Uterus (tissue), 4 donors: ENCODE results near the gene CGN. TPM values are rescaled to one million over a fixed set of nuclear protein-coding genes. Genes with fewer than 3 reads are reported as not detected.

ENCODE experiments used
- DNase-seq, 2 donors: peaks; one replicate each; pipeline ENCODE4 v3.0.0-alpha.2; 2019 to 2020
- H3K27ac ChIP-seq, 2 donors: fragments of 200-600 bp; sonication (generic); 1 replicate in 1 of 2; 2 replicates in 1 of 2; pipeline ENCODE4 v1.5.1; 2016 to 2018
- H3K27me3 ChIP-seq, 2 donors: fragments of 200-600 bp; sonication (generic); one replicate each; pipeline ENCODE4 v1.5.1; 2018 to 2019; ENCODE audit warnings: control low read depth in 1 of 2
- H3K36me3 ChIP-seq, 2 donors: fragments of 200-600 bp; sonication (generic); one replicate each; pipeline ENCODE4 v1.5.1; 2019; ENCODE audit warnings: control low read depth in 1 of 2
- H3K4me1 ChIP-seq, 2 donors: fragments of 200-600 bp; sonication (generic); one replicate each; pipeline ENCODE4 v1.5.1; 2018 to 2019; ENCODE audit warnings: control low read depth in 1 of 2
- H3K4me3 ChIP-seq, 2 donors: fragments of 200-600 bp; sonication (generic); 1 replicate in 1 of 2; 2 replicates in 1 of 2; pipeline ENCODE4 v1.5.1; 2018 to 2019; ENCODE audit warnings: mild to moderate bottlenecking in 1 of 2
- H3K9me3 ChIP-seq, 2 donors: fragments of 200-600 bp; sonication (generic); one replicate each; pipeline ENCODE4 v1.5.1; 2019; ENCODE audit warnings: control low read depth in 1 of 2
- CTCF ChIP-seq, 4 experiments: fragments of 200-600 bp in 2 of 4; fragments of 450-650 bp in 2 of 4; sonication (generic) in 2 of 4; IDR thresholded peaks; one replicate each; pipeline ENCODE4 v1.5.1; 2016 to 2019; ENCODE audit warnings: antibody characterized with exemption in 4 of 4, mild to moderate bottlenecking in 2 of 4, moderate library complexity in 1 of 4
- POLR2A ChIP-seq, 2 donors: fragments of 450-650 bp; IDR thresholded peaks; one replicate each; pipeline ENCODE4 v1.6.1; 2016; ENCODE audit warnings: antibody characterized with exemption in 2 of 2, mild to moderate bottlenecking in 1 of 2, moderate library complexity in 1 of 2
- intact Hi-C: fragments of 100-400 bp; cut with DNase I; formaldehyde crosslinking; loops from one replicate; pipeline ENCODE4 v1.15.1; 2023; ENCODE audit warnings: low total_unique reads
- total RNA-seq, 4 donors: library from RNA; depleted of rRNA in 3 of 4; stranded (reverse); fragments of >200 nt in 3 of 4; gene quantifications; one replicate each; pipeline versions ENCODE4 v1.1.0 to v1.2.4, GENCODE V29; 2014 to 2023
- donor health status: DM: yes; HTN: yes; CAD: no.

Gene CGN
- total RNA-seq, 4 donors from 2014 or later = under 0.01 to 7.3 (median 0.85) TPM

GRCh38 chr1:151546011-151546925, 35.1 kb downstream of the CGN start:
- Histone ChIP-seq H3K9me3 (no peaks in the 10 kb centered on the region), H3K36me3 (no peaks in the 10 kb centered on the region), H3K4me1 (peaks cover 0 to 5% of the 10 kb centered on the region in 2 donors), H3K27me3 (no peaks in the 10 kb centered on the region), H3K27ac (peak overlapping the region; percentile 18 to 60), H3K4me3 (no peak overlapping the region)
- intact Hi-C loops = no loop called here
- no peak for DNase-seq
- TF ChIP-seq CTCF (IDR thresholded peaks at IDR 0.05) (no peak), POLR2A (IDR thresholded peaks at IDR 0.05) (no peak)

- Histone ChIP-seq H3K9me3 (no peaks in the 10 kb centered on the region), H3K4me3 (no peak overlapping the region), H3K27ac (peak overlapping the region; percentile 18 to 60), H3K27me3 (no peaks in the 10 kb centered on the region), H3K4me1 (peaks cover 0 to 5% of the 10 kb centered on the region in 2 donors), H3K36me3 (no peaks in the 10 kb centered on the region)
- peak; percentile 65 to 67 for DNase-seq
- TF ChIP-seq CTCF (IDR thresholded peaks at IDR 0.05) (no peak), POLR2A (IDR thresholded peaks at IDR 0.05) (peak in 1 of 2 donors; percentile 13)
- intact Hi-C loops = no loop called here
These were observed 36.1 kb downstream of the CGN start for GRCh38 chr1:151547119-151547899.

- DNase-seq = no peak
- H3K9me3 ChIP-seq = no peaks in the 10 kb centered on the region
- intact Hi-C loops = no loop called here
- H3K27ac ChIP-seq = peak overlapping the region in 1 of 2 donors; percentile 60
- no peaks in the 10 kb centered on the region for H3K27me3 ChIP-seq
- no peak for TF ChIP-seq POLR2A (IDR thresholded peaks at IDR 0.05)
- TF ChIP-seq CTCF (IDR thresholded peaks at IDR 0.05) = no peak
- H3K36me3 ChIP-seq = no peaks in the 10 kb centered on the region
- H3K4me3 ChIP-seq = no peak overlapping the region
- peaks cover 0 to 5% of the 10 kb centered on the region in 2 donors for H3K4me1 ChIP-seq
These were observed 36.7 kb downstream of the CGN start for GRCh38 chr1:151547900-151548230.

GRCh38 chr1:151549199-151549598, 38.0 kb downstream of the CGN start:
- Histone ChIP-seq H3K4me3 (no peak overlapping the region), H3K4me1 (peaks cover 0 to 5% of the 10 kb centered on the region in 2 donors), H3K27ac (no peak overlapping the region), H3K9me3 (no peaks in the 10 kb centered on the region), H3K27me3 (no peaks in the 10 kb centered on the region), H3K36me3 (no peaks in the 10 kb centered on the region)
- DNase-seq = no peak
- no peak for TF ChIP-seq POLR2A (IDR thresholded peaks at IDR 0.05)
- no peak for TF ChIP-seq CTCF (IDR thresholded peaks at IDR 0.05)
- intact Hi-C loops = no loop called here

- H3K9me3 ChIP-seq = no peaks in the 10 kb centered on the region
- TF ChIP-seq POLR2A (IDR thresholded peaks at IDR 0.05) (no peak), CTCF (IDR thresholded peaks at IDR 0.05) (no peak)
- intact Hi-C loops = no loop called here
- no peak overlapping the region for H3K4me3 ChIP-seq
- H3K27me3 ChIP-seq = no peaks in the 10 kb centered on the region
- H3K4me1 ChIP-seq = no peaks in the 10 kb centered on the region
- no peak overlapping the region for H3K27ac ChIP-seq
- no peaks in the 10 kb centered on the region for H3K36me3 ChIP-seq
- no peak for DNase-seq
These were observed 42.5 kb downstream of the CGN start for GRCh38 chr1:151553659-151554058.
